Stimulated activated CD8-positive, alpha-beta memory T cell treated with anti-CD3 and anti-CD28 coated beads, Interleukin-12 subunit alpha, Interleukin-12 subunit beta, amount 100 ng/mL, for 4 hours (primary cell): ENCODE measurements around the gene PRXL2B.
"Not testable (repeated sequence)": the region's sequence is repeated elsewhere in the genome, so short reads cannot be mapped to it uniquely, and the experiment has no call there.

Experiments used
- DNase-seq: peaks from one replicate; pipeline ENCODE4 v3.0.0-alpha.2; 2020; ENCODE audit warnings: low read depth

Gene PRXL2B

DNA sequence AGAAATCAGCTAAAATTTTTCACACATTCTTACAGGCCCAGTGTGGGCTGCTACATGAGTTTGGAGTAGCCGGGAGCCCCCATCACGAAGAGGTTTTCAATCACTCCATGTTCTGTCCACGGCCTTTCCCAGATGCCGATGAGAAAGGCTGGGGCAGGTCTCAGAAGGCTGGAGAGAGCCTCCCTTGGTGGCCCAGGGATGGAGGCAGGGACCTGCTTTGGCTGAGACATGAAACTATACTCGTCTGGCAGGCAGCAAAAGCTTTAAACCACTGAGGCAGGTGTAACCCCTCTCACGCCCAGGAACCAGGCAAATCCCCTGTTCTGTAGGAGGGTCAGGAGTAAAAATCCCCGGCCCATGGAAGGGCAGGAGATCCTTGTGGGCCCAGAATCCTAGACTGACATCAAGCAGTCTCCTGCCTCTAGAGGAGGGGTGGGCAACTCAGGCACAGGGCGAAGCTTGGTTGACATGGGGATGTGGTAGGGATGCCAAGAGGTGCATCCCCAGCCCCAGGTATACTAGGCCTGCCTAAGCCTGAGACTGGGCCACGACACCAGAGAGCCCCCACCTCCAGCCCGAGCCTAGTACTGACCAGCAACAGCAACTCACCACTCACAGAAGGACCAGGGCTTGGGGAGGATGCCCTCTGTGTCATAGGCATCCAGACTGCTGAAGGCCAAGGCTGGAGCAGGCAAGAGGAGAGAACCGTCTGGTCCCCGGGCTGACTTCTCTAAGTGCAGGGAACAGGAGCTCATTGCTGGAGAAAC lies 37.2 kb downstream of the PRXL2B start:
- no peak for DNase-seq

GRCh38 chr1:2624735-2625300 lies 38.2 kb downstream of the PRXL2B start:
- DNase-seq, result no peak

- no peak for DNase-seq
Observed at GRCh38 chr1:2625311-2625710, 38.7 kb downstream of the PRXL2B start.

DNA sequence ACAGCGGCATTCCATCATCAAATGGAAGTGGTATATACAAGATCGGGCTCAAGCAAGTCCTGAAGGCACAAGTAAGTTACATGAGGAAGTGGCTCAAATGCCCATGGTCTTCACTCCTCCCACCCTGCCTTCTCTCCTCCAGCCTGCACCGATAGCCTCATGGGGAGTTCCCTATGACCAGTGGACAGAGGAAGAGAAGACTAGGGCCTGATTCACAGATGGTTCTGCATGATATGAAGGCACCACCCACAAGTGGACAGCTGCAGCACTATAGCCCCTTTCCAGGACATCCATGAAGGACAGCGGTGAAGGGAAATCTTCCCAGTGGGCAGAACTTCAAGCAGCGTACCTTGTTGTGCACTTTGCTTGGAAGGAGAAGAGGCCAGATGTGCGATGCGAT lies 39.2 kb downstream of the PRXL2B start:
- not testable (repeated sequence) for DNase-seq

- DNase-seq, result no peak
Observed at GRCh38 chr1:2627746-2628145, 41.2 kb downstream of the PRXL2B start.

DNA sequence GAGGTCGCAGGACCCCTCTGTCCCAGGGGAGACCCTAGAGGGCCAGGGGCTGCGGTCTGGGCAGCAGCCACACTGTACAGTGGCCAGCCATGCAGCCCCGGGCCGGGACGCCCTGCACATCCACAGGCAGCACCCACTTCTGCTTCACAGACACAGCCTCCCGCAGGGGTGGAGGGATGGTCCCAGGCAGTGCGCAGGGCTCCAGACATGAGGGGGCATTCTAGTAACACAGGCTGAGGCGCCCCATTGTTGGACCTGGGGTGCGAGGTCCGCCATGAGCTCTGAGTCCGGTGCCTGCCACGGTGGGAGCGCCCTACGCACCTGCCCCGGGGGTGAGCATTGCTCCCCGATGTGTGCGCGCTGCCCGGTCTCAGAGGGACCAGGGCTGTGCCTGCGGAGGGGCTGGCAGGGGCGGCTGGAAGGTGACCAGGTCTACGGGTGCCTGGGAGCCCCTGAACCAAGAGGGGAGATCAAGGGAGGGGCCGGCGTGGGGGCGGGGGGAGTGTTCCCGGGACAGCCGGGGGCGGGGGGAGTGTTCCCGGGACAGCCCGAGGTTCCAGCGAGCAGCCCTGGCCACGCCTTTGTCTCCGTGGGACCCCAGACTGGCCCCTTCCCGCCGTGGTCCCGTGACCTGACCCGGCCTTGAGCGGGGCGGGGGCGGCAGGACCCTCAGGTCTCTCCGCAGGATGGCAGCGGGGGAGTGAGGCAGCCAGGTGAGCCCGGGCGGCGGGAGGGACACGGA lies 41.8 kb downstream of the PRXL2B start:
- DNase-seq, result no peak

DNA sequence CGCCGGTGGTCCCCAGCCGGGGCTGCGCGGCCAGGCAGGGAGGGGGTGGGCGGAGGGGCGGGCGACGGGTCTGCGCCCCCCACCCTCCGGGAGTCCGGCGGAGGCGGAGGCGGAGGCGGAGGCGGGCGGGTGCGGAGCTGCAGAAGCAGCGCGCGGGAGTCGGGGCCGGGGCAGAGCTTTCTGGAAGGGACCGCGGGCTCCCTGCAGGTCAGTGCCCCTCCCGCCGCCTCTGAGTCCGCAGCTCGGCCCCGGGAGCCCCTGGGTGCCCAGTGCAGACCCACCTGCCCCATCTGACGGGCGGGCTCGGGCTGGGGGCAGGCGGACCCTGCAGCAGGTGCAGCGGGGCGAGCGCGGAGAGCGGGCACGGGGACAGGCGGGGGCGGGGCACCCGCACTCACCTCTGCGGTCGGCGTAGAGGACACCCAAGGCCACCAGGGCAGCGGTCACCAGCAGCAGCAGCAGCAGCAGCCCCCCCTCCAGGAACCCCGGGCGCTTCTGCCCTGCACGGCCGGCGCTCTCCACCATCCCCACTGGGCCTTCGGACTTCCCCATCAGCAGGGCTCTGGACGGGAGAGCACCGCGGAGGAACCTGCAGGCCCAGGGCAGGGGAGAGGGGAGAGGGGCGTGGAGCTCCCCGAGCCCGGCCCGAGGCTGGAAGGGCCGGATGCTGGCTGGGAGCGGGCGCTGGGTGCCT lies 42.5 kb downstream of the PRXL2B start:
- DNase-seq, result no peak

- no peak for DNase-seq
Observed at GRCh38 chr1:2629627-2630497, 43.3 kb downstream of the PRXL2B start.

GRCh38 chr1:2630498-2631135 lies 44.0 kb downstream of the PRXL2B start:
- no peak for DNase-seq

GRCh38 chr1:2631136-2632050 lies 44.8 kb downstream of the PRXL2B start:
- no peak for DNase-seq

- no peak for DNase-seq
Observed at GRCh38 chr1:2632051-2632430, 45.5 kb downstream of the PRXL2B start.

GRCh38 chr1:2632561-2633361 lies 46.2 kb downstream of the PRXL2B start, which contains the start of gene MMEL1:
TSS of gene MMEL1 (minus strand) at chr1:2633016. CDS start at chr1:2629484, 3,532 bp downstream.
- DNase-seq, result no peak

GRCh38 chr1:2633366-2633935 lies 46.9 kb downstream of the PRXL2B start:
- no peak for DNase-seq

GRCh38 chr1:2633936-2634491 lies 47.4 kb downstream of the PRXL2B start:
- DNase-seq, result no peak

- DNase-seq, result no peak
Observed at GRCh38 chr1:2635361-2636010, 48.9 kb downstream of the PRXL2B start.

DNA sequence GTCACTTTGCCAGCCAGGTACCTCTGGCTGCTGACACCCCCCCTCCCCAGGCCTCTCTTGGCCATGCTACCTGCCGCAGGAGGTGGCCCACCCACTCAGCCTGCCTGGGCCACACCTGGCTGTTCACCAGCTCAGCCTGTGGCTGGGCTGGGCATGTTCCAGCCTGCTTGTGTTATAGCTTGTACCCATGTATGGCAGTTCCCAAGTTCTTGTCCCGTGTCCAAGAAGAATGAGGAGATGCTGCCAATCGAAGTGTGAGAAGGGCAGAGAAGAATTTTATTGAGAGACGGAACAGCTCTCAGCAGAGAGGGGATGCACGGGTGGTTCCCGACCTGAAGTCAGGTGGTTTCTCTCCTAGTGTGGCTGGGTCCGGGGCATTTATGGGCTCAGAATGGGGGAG lies 50.2 kb downstream of the PRXL2B start:
- DNase-seq, result no peak

- no peak for DNase-seq
Observed at GRCh38 chr1:2637442-2638145, 51.0 kb downstream of the PRXL2B start.
